ENCODE data around the gene RALGDS. TPM values are rescaled to one million over a fixed set of nuclear protein-coding genes. Genes with fewer than 3 reads are reported as not detected.
A peak's percentile ranks its signal among the peaks of the same experiment; 100 is the strongest.

Gene RALGDS
- total RNA-seq, 1 experiment from 2014 or later, result 22.4 TPM

GRCh38 chr9:133153227-133154096 lies 32.4 kb upstream of the RALGDS start:
- no peak for DNase-seq (ENCODE audit: low read depth, low spot score)
- in situ Hi-C loops (cut with HindIII; ENCODE audit: low pct_unique_long_range_greater_than_20kb, low sequenced_read_pairs), result no loop called here

- no peak for DNase-seq (ENCODE audit: low read depth, low spot score)
- in situ Hi-C loops (cut with HindIII; ENCODE audit: low pct_unique_long_range_greater_than_20kb, low sequenced_read_pairs), result no loop called here
Measured at GRCh38 chr9:133151601-133152525, 30.8 kb upstream of the RALGDS start.

GRCh38 chr9:133151041-133151440 lies 30.0 kb upstream of the RALGDS start:
- DNase-seq (ENCODE audit: low read depth, low spot score), result no peak

GRCh38 chr9:133149130-133150015 lies 28.3 kb upstream of the RALGDS start:
- in situ Hi-C loops (cut with HindIII; ENCODE audit: low pct_unique_long_range_greater_than_20kb, low sequenced_read_pairs), result no loop called here
- peak; percentile 86 for DNase-seq (ENCODE audit: low read depth, low spot score)

More at GRCh38 chr9:133151041-133151440, 30.0 kb upstream of the RALGDS start:
- in situ Hi-C loops (cut with HindIII; ENCODE audit: low pct_unique_long_range_greater_than_20kb, low sequenced_read_pairs), result no loop called here

- peak; percentile 8 for DNase-seq (ENCODE audit: low read depth, low spot score)
- in situ Hi-C loops (cut with HindIII; ENCODE audit: low pct_unique_long_range_greater_than_20kb, low sequenced_read_pairs), result no loop called here
Measured at GRCh38 chr9:133148199-133149129, 27.4 kb upstream of the RALGDS start.

GRCh38 chr9:133147412-133148198 lies 26.6 kb upstream of the RALGDS start:
- DNase-seq (ENCODE audit: low read depth, low spot score), result peak; percentile 62
- in situ Hi-C loops (cut with HindIII; ENCODE audit: low pct_unique_long_range_greater_than_20kb, low sequenced_read_pairs), result no loop called here

- in situ Hi-C loops (cut with HindIII; ENCODE audit: low pct_unique_long_range_greater_than_20kb, low sequenced_read_pairs), result no loop called here
- no peak for DNase-seq (ENCODE audit: low read depth, low spot score)
Measured at GRCh38 chr9:133146746-133147411, 25.8 kb upstream of the RALGDS start.

GRCh38 chr9:133144904-133145851 lies 24.1 kb upstream of the RALGDS start:
- in situ Hi-C loops (cut with HindIII; ENCODE audit: low pct_unique_long_range_greater_than_20kb, low sequenced_read_pairs), result no loop called here
- DNase-seq (ENCODE audit: low read depth, low spot score), result no peak

- in situ Hi-C loops (cut with HindIII; ENCODE audit: low pct_unique_long_range_greater_than_20kb, low sequenced_read_pairs), result no loop called here
- DNase-seq (ENCODE audit: low read depth, low spot score), result peak; percentile 62
Measured at GRCh38 chr9:133144142-133144903, 23.3 kb upstream of the RALGDS start.

GRCh38 chr9:133143639-133144141 lies 22.6 kb upstream of the RALGDS start:
- in situ Hi-C loops (cut with HindIII; ENCODE audit: low pct_unique_long_range_greater_than_20kb, low sequenced_read_pairs), result no loop called here
- no peak for DNase-seq (ENCODE audit: low read depth, low spot score)

GRCh38 chr9:133142684-133143622 lies 21.9 kb upstream of the RALGDS start:
- in situ Hi-C loops (cut with HindIII; ENCODE audit: low pct_unique_long_range_greater_than_20kb, low sequenced_read_pairs), result no loop called here
- no peak for DNase-seq (ENCODE audit: low read depth, low spot score)

- in situ Hi-C loops (cut with HindIII; ENCODE audit: low pct_unique_long_range_greater_than_20kb, low sequenced_read_pairs), result no loop called here
- DNase-seq (ENCODE audit: low read depth, low spot score), result no peak
Measured at GRCh38 chr9:133141833-133142595, 21.0 kb upstream of the RALGDS start.

Data from SK-MEL-5 (cell line).